Suppressor macrophage (primary cell): ENCODE data around the gene GAREM2.

Experiments used
- DNase-seq, 4 experiments: peaks; one replicate each; pipeline ENCODE4 v3.0.0-alpha.2; 2020 to 2022

The GAREM2 gene

DNA sequence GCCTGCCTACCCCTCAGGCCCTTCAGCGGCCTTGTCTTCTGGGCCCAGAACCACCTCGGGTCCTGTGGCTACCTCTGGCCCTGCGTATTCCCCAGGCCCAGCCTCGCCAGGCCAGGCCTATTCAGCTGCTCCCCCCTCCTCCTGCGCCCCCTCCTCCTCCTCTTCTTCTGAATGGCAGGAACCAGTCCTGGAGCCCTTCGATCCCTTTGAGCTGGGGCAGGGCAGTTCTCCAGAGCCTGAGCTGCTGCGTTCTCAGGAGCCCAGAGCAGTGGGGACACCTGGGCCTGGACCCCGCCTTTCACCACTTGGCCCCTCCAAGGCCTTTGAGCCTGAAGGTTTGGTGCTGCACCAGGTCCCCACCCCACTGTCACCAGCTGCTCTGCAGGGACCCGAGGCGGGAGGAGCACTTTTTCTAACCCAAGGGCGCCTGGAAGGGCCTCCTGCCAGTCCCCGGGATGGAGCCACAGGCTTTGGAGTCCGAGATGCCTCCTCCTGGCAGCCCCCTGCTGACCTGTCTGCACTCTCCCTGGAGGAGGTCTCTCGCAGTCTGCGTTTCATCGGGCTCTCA, 14.7 kb downstream of the GAREM2 start:
- DNase-seq, result no peak

DNA sequence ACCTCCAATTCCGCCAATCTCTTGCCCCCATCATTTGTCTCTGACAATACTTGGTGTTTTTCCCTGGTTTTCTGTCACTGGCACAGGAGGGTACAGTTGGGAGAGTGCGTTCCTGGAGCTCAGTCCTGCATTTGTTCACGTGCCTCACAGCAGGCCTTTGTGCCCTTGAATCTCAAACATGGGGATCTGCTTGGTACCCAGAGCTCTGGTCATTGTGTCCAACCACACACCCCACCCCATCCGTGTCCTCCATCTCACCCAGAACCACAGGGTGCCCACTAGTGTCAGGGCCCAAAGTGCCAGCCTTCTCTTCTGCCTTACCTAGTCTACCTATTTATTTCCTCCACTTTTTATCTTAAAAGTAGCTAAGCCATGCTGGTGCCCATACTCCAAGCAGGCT, 16.2 kb downstream of the GAREM2 start:
- DNase-seq, result no peak

DNA sequence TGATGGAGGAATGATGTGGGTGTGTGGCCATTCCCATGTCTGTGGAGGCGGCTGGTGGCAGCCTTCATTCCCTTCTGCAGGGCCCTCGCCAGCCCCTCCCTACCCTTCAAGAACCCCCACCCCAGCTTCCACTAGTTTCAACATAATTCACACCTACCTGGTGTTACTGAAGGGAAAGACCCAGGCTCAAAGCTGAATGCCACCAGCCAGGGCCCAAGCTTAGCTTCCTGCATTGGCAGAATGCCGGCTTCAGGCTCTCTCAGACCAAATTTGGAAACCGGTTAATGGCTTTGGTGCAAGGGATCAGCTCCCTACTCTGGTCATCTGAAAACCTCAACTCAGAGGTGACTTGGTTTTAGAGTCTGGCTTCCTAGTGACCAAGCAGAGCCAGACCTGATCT, 16.9 kb downstream of the GAREM2 start:
- no peak for DNase-seq

DNA sequence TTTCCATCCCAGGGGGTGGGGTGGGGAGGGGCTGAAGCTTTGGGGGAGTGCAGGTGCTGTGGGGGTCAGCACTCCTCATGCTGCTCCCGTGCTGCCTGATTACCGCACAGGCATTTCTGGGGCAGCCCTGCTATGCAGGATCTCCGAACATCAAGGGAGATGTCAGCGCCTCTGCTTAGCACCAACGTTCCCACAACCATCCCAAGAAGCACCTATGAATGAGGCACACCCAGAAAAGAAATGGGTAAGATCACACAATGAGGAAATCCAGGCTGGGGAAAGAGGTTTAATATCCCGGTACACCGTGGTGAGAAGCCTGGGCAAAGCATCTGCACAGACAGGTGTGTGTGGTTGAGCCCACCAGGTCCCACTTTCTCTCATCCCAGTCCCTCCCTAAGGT, 17.5 kb downstream of the GAREM2 start:
- no peak for DNase-seq

DNA sequence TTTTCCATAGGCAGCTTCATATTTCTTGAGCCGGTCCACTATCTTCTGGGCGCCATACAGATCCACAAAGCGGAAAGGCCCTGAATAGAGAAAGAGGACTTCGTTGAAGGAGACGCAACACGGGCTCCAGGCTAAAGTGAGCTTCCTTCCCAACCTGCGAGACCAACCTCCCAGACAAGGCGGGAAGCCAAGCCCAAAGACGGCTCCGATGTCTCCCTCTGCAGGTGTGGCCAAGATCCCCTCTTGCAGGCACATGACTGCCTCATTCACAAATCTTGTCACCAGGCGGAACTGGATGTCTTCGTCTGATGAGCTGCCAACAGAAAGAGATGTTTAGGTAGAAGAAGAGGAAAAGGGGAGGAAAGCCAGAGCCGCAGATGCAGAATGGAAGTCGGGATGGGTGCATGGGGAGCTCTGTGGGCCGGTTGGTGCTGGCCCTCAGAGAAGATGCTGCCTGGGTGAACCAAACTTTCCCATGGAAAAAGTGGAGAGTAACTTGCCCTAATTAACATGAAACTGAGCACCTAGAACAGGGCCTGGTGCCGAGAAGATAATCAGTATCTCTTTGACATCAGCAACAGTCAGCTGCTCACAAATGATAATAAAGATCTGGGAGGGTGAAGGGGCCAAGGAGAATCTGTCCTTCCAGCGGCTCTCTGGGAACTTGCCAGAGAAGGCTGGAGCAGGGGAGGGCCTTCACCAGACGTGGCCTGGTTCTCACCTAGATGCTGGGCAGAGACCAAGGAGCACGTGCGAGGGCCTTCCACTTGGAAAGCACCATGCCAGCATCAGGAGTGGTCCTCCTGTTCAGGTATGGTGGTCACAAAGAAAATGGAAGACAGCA, 18.6 kb downstream of the GAREM2 start:
- no peak for DNase-seq

DNA sequence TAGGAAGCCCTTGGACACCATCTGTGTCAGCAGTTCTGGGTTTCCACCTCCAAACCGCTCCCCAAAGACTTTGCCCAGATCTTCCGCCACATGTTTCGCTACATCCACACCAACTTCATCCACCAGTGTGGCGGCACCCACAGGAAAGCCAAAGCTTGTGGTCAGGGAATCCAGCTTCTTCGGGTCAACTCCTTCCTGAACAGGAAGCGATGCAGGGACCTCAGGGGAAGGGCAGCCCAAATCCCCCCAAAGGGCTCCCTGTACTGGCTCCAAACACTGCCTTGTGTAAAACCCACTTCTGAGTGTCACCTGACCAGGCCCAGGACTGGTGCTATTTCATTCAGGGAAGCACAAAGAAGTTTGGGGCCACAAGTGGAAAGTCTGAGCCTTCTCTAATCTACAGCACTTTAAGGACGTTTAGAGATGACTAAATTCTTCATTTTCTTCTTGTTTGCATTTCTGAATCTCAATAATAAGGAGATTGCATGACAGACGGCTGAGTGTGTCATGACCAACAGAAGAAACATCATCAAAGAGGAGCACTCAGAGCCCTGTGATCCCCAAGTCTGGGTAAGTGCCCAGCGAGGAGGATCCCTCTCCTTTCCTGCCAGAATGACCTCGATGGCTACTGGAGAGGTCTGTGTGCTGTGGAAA, 20.8 kb downstream of the GAREM2 start:
- no peak for DNase-seq

DNA sequence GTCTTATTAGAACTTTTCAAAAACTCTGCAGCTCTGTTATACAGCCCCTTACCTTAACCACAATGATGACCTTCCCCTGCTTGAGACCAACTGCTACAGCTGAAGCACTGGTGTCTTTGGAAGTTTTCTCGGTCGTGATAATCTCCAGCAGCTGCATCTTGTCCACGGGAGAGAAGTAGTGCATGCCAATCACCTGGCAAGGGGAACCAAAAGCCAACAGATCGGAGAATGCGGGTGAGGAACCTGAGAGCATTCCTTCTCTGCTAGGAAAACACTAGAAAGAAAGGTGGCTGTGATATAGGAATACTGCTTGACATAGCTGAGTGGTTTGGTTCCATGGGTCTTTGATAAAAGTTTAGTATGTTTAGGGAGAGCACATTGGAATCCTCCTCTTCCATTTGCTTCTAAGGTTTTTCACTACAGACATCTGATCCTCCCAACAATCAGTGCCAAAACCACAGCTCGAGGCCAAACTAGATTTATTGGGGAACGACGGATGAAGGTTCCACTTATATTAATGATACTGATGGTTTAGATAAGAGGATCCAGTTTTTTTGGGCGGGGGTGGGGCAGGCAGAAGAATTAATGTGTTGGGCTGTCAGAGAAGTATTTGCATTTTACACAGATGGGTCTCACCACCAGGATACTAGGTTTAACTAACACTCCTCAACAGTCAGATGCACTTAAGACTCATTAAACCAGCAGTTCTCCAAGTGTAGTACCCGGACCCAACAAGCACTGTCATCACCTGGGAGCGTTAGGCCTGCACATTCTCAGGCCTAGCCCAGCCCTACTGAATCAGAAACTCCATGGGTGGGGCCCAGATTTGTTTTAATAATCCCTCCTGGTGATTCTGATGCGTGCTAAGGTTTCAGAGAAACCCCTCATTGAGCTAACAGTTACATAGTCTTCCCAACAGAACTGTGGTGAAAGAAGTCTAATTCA, 22.4 kb downstream of the GAREM2 start:
- no peak for DNase-seq

DNA sequence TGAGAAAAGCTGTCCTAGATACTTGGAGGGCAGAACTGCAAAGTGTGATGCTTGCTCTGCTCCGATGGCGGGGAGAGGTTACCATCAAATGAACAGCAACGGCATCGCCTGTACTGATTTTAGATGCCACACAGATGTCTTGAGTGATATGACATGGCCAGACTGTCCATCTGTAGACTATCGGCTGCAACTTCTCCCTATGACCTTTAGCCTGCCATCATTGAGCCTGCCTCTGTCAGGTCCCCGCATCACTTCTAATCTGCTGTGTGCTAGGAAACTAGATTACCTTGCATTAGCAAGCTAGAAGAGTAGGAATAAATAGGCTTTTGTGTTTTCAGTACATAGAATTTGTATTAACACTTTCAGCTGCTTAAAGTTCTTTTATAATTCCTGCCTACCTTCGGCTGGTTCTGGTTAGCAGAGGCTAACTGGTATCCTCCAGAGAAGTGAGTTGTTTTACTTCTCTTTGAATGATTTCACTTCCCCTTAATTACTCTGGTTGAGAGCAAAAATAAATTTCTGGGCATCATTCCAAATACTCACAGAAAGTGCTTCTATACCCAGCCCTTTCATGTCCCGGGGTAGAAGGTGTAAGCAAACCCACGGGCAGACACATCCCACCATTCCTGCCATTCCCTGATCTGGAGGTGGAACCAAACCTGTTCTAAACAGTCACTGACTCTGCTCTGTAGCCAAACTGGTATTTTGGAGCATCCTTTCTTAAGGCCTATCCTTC, 24.0 kb downstream of the GAREM2 start:
- peak; percentile 49 to 91 (median 68) for DNase-seq

DNA sequence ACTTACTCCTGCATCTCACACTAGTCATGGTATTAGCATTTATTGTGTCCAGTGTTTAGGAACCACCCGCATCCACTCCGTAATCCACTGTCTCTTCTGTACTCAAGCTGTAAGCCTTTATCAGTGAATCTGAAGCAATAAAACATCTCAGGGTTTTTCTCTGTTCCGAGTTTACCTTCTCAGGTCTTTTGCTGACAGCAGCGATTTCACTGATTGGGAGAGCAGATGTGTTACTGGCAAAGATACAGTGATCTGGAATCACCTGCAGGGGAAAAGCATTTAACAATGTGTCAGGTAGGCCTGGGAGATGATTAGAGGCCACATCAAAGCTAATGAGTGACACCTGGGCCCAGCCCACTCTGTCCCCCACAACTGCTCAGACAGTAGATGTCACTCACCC, 24.6 kb downstream of the GAREM2 start:
- no peak for DNase-seq

DNA sequence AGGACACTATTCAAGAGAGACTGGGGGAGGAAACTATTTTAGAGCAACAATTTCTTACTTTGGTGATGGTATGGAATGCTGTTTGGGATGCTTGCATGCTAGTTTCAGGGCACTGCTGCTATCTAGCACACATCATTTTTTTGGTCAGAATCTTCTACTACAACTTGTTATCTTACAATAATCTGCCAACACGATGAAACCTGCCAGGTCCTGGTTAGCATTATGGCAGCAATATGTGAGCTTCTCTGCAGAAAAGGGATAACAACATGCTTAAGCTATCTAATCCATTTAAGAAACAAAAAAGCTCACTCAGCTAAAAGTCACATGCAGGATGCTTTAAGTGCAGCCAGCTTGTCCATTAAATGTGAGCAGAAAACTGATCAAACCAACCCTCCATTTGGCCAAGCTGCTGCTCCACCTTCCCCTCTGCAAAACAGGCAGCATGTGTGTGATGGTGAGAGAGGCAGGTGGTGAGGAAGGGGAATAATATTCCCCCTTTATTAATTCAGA, 30.1 kb downstream of the GAREM2 start:
- DNase-seq, result no peak

DNA sequence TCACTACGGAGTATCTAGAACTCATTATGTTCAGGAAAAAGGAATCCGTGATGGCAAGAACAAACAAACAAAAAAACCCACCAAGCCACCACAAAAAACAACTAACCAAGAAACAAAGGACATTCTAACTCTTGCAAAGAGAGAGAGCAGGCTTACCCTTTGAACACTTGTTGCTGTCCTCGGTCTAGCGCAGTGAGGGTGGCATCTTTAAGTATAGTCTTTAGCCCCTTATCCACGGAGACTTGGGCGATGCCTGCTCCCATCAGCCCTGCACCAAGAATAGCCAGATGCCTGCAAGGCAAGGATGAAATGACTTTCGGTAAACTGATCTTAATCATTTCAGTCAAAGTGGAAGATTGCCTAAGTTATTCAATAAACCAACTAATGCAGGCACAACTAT, 31.0 kb downstream of the GAREM2 start:
- no peak for DNase-seq

DNA sequence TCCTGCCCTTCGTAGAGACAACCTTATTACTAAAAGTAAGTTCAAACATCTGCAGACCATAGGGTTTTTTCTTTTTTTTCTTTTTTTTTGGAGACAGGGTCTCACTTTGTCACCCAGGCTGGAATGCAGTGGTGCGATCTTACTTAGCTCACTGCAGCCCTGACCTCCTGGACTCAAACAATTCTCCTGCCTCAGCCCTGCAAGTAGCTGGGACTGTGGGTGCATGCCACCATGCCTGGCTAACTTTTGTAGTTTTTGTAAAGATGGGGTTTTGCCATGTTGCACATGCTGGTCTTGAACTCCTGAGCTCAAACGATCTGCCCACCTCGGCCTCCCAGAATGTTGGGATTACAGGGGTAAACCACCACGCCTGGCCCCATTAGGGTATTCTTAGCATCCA, 39.1 kb downstream of the GAREM2 start:
- no peak for DNase-seq

DNA sequence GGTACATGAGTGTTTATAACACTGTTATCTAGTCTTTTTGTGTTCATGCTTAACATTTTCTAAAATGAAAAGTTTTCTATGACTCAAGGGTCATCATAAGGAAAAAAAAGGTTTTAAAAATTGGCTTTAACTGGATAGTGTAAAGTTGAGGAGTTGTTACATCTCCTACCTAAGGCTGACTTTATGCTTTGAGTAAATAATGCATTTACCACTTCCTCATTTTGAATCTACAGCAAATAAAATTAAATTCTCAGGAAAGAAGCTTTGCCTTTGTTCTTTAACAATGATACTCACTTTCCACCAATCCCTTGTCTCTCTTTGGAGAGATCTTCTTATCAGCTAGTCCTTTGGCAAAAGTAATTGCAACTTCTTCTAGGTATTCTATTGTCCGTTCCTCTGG, 41.9 kb downstream of the GAREM2 start:
- no peak for DNase-seq

DNA sequence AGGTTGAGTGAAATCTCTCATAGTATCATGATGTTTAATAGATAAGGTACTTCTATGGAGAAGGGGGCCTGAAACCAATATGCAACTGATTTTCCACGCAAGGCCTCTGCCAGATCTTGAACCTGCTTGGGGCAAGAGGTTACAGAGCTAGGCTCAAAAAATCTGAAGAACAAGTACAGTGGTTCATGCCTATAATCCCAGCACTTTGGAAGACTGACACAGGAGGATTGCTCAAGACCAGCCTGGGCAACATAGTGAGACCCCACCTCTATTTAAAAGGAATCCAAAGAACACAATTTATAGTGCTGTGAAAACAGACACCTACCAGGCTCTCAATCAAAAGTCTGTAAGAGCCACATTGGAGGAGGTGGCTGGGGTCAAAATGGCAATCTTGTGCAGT, 42.9 kb downstream of the GAREM2 start:
- DNase-seq, result no peak

DNA sequence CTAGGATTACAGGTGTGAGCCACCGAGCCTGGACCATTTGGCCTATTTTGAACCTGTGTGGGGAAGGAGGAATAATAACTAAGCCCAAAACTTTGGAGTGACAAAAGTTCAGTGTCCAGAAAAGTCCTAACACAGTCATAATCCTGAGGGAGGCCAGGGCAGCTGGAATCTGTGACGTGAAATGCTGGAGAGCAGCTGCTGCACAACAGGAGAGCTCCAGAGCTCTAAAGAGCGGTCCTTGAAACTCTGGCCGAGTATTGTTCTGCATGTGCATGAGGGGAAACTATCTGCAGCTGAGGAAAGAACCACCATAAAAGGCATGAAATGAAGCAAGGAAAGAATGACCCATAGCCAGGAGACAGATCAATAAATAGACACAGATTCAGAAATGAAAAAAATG, 43.7 kb downstream of the GAREM2 start:
- no peak for DNase-seq

DNA sequence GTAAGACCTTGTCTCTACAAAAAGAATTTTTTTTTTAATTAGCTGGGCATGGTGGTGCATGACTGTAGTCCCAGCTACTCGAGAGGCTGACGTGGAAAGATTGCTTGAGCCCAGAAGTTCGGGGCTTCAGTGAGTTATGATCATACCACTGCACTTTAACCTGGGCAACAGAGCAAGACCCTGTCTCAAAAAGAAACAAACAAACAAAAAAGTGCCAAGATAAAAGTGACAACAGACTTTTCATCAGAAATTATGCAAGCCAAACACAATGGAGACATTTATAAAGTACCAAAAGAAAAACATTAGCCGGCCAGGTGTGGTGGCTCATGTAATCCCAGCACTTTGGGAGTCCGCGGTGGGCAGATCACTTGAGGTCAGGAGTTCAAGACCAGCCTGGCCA, 44.8 kb downstream of the GAREM2 start:
- no peak for DNase-seq

DNA sequence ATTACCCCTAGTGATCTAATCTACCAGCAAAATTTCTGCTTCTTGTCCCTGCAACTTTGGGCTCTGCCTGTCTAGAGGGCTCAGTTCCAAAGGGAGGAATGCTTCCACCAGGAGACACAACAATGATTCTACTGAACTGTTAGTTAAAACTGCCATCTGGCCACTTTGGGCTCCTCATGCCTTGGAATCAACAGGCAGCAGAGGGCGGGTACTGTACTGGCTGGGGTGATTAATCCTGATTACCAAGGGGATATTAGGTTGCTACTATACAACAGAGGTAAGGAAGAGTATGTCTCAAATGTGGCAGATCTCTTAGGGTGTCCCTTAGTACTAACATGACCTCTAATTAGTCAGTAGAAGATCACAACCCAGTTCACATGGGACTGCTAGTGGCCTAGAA, 50.1 kb downstream of the GAREM2 start:
- DNase-seq, result no peak

DNA sequence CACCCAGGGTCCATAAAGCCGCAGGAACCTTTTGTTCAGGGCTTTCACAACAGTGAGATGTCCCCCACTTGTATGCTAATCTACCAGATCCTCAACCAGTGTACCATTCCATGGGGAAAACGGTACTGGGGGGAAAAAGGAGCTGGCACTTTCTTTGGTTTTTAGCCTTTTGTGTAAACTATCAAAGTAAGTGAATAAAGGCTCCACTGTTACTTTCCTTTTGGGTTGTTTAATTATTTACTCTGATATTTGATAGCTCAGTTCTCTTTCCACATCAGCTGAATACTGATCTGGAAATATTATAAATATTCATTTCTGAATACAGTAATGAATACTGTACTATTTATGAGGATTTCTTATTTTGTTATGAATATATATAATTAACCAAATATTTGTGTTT, 51.2 kb downstream of the GAREM2 start:
- DNase-seq, result no peak

DNA sequence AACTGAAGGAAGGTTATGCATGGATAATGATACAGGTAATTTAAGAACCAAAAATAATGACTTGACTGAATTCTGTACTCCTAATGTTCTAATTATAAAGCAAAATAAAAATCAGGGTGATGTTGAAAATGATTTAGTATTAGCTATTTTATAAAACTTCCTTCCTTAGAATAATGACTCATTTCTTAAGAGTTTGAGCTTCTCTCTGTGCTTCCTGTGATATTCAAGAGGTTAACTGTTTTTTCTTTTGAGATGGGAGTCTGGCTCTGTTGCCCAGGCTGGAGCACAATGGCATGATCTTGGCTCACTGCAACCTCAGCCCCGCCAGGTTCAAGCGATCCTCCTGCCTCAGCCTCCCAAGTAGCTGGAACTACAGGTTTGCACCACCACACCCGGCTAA, 56.7 kb downstream of the GAREM2 start:
- no peak for DNase-seq

DNA sequence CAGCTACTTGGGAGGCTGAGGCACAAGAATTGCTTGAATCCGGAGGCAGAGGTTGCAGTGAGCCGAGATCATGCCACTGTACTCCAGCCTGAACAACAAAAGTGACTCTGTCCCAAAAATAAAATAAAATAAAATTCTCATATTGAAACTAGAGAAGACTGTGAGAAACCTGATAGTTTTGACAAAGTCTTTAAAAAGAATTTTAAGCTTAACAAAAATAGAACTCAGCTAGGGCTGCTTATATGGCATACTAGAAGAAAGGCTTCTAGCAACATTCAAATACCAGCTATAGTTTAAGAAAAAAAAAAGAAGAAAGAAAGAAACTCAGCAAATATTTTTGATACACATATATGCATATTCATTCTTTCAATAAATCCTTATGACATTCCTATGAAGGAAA, 57.9 kb downstream of the GAREM2 start:
- DNase-seq, result no peak

DNA sequence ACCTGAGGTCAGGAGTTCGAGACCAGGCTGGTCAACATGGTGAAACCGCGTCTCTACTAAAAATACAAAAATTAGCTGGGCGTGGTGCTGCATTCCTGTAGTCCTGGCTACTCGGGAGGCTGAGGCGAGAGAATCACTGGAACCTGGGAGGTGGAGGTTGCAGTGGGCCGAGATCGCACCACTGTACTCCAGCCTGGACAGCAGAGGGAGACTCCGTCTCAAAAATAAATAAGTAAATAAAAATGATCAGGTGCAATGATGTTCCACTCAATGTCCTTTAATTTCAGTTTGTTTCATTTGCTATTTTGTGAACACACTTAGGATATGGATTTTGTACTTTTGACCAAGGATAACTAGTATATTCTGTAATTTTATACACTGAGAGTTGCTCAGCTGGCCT, 62.2 kb downstream of the GAREM2 start:
- DNase-seq, result peak in 1 of 4 experiments; percentile 10

DNA sequence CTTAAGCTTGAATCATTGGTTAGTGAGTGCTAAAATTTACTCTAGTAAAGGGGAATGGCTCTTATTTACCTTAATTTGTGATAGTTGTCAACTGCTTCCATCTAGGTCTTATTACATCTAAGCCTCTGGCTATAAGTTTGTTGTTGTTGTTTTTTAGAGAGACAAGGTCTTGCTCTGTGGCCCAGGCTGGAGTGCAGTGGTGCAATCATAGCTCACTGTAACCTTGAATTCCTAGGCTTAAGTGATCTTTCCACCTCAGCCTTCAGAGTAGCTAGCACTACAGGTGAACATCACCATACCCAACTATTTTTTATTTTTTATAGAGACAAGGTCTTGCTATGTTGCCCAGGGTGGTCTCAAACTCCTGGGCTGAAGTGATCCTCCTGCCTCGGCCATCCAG, 65.0 kb downstream of the GAREM2 start:
- no peak for DNase-seq
